HepG2 (cell line): ENCODE results near the gene PPP1R13B. TPM values are rescaled to one million over a fixed set of nuclear protein-coding genes. Genes with fewer than 3 reads are reported as not detected.
A peak's percentile ranks its signal among the peaks of the same experiment; 100 is the strongest.

Experiments
- AGO2 ChIP-seq: fragments of 200-400 bp; formaldehyde crosslinking; optimal IDR thresholded peaks from 2 replicates; pipeline ENCODE3; 2017; ENCODE audit warnings: mild to moderate bottlenecking, low read depth, low read length, moderate library complexity
- ATRX ChIP-seq: sonication (generic); formaldehyde crosslinking; IDR thresholded peaks from 2 replicates; pipeline ENCODE4 v1.4.0; 2020; ENCODE audit warnings: missing genetic modification reagents, borderline replicate concordance
- CEBPG ChIP-seq: IDR thresholded peaks from 2 replicates; pipeline ENCODE4 v1.6.1; 2016
- CHD2 ChIP-seq: IDR thresholded peaks from 2 replicates; pipeline ENCODE4 v1.6.1; 2011; ENCODE audit warnings: low read depth, low read length, improper control_type of control experiment
- EP300 ChIP-seq, 3 experiments: sonication (generic) in 1 of 3; formaldehyde crosslinking in 1 of 3; IDR thresholded peaks; 2 replicates each; pipeline versions ENCODE4 v1.5.1 to v1.6.1; 2011 to 2020; ENCODE audit warnings: low read depth in 2 of 3, low read length in 2 of 3, borderline replicate concordance in 1 of 3, improper control_type of control experiment in 1 of 3, mild to moderate bottlenecking in 1 of 3, missing genetic modification reagents in 1 of 3, moderate library complexity in 1 of 3
- ESRRA ChIP-seq: sonication (generic); formaldehyde crosslinking; IDR thresholded peaks from 2 replicates; pipeline ENCODE4 v1.5.1; 2020; ENCODE audit warnings: mild to moderate bottlenecking, low read depth, missing genetic modification reagents
- FIP1L1 ChIP-seq: fragments of 200-400 bp; formaldehyde crosslinking; IDR thresholded peaks from 2 replicates; pipeline ENCODE4 v1.6.1; 2018; ENCODE audit warnings: low read depth, mild to moderate bottlenecking, low read length, moderate library complexity, borderline replicate concordance; ENCODE audit not compliant: insufficient read depth
- HNRNPK ChIP-seq: fragments of 200-400 bp; formaldehyde crosslinking; IDR thresholded peaks from 2 replicates; pipeline ENCODE4 v1.6.1; 2018; ENCODE audit warnings: low read length, low read depth, moderate library complexity, mild to moderate bottlenecking; ENCODE audit not compliant: poor library complexity, severe bottlenecking
- PPARG ChIP-seq: conservative IDR thresholded peaks from 2 replicates; pipeline ENCODE4 v1.6.1; 2016; ENCODE audit warnings: missing biosample characterization, missing genetic modification reagents
- RFXAP ChIP-seq: sonication (generic); formaldehyde crosslinking; IDR thresholded peaks from 2 replicates; pipeline ENCODE4 v1.4.0; 2020; ENCODE audit warnings: missing genetic modification reagents, borderline replicate concordance
- SAP130 ChIP-seq: IDR thresholded peaks from 2 replicates; pipeline ENCODE4 v1.6.1; 2016; ENCODE audit warnings: low read depth
- SIX1 ChIP-seq: sonication (generic); formaldehyde crosslinking; IDR thresholded peaks from 2 replicates; pipeline ENCODE4 v1.4.0; 2020; ENCODE audit warnings: missing genetic modification reagents, borderline replicate concordance
- SMAD1 ChIP-seq: sonication (generic); formaldehyde crosslinking; IDR thresholded peaks from 2 replicates; pipeline ENCODE4 v1.4.0; 2020; ENCODE audit warnings: missing genetic modification reagents, low read depth, mild to moderate bottlenecking, borderline replicate concordance
- SOX5 ChIP-seq: IDR thresholded peaks from 2 replicates; pipeline ENCODE4 v1.6.1; 2016; ENCODE audit warnings: borderline replicate concordance
- SRSF9 ChIP-seq: fragments of 200-400 bp; formaldehyde crosslinking; IDR thresholded peaks from 2 replicates; pipeline ENCODE4 v1.6.1; 2018; ENCODE audit warnings: borderline replicate concordance, mild to moderate bottlenecking, low read depth, low read length; ENCODE audit not compliant: insufficient read depth, poor library complexity, severe bottlenecking
- THAP11 ChIP-seq: IDR thresholded peaks from 2 replicates; pipeline ENCODE4 v1.6.1; 2016; ENCODE audit warnings: missing biosample characterization, missing genetic modification reagents
- ZNF335 ChIP-seq: sonication (generic); formaldehyde crosslinking; IDR thresholded peaks from 2 replicates; pipeline ENCODE4 v1.4.0; 2020; ENCODE audit warnings: missing genetic modification reagents
- ZXDC ChIP-seq: sonication (generic); formaldehyde crosslinking; IDR thresholded peaks from 2 replicates; pipeline ENCODE4 v1.5.0; 2020; ENCODE audit warnings: mild to moderate bottlenecking, missing genetic modification reagents
- polyA plus RNA-seq, 8 experiments: library from polyadenylated mRNA; depleted of rRNA in 3 of 8; stranded (reverse) in 7 of 8; unstranded in 1 of 8; fragments of >200 nt; fragmentation: Illumina TruSeq in 4 of 8; extraction: Trizol in 4 of 8; gene quantifications; 2 replicates each; pipeline versions ENCODE4 v1.2.1 to v1.2.3, GENCODE V29; 2011 to 2016; ENCODE audit warnings: low read depth in 4 of 8, missing spikeins in 1 of 8, mixed read lengths in 1 of 8; ENCODE audit not compliant: insufficient read depth in 1 of 8
- total RNA-seq, 5 experiments: library from RNA; depleted of rRNA; stranded (reverse); fragments of >200 nt; fragmentation: Illumina TruSeq; extraction: Trizol; gene quantifications; 2 replicates each; pipeline ENCODE4 v1.2.3, GENCODE V29; 2016; ENCODE audit warnings: low read depth in 1 of 5
- TF ChIP-seq, protein P1 (sequence below): sonication (generic); formaldehyde crosslinking; IDR thresholded peaks from 2 replicates; pipeline ENCODE4 v1.9.0; 2021; ENCODE audit warnings: missing genetic modification reagents, borderline replicate concordance
- TF ChIP-seq, protein P2 (sequence below): IDR thresholded peaks from 2 replicates; pipeline ENCODE4 v1.6.1; 2012; ENCODE audit warnings: low read length, improper control_type of control experiment

Gene PPP1R13B
- total and polyA plus RNA-seq, 2 of the 13 experiments (the other 11 are each of a cell fraction or from before 2014, with no cell fraction given) = 4.6 to 9.4 TPM

- TF ChIP-seq SRSF9 = no peak
- TF ChIP-seq PPARG (CRISPR knock-in tag) = 0 out of 2 replicates have a peak, but pooled peaks have one; percentile 9
- peak; percentile 78; the same call in 1 of the 2 replicates for TF ChIP-seq SOX5 (CRISPR knock-in tag)
- no peak for TF ChIP-seq ATRX (CRISPR knock-in tag)
- no peak for TF ChIP-seq FIP1L1
- TF ChIP-seq, protein P1, sequence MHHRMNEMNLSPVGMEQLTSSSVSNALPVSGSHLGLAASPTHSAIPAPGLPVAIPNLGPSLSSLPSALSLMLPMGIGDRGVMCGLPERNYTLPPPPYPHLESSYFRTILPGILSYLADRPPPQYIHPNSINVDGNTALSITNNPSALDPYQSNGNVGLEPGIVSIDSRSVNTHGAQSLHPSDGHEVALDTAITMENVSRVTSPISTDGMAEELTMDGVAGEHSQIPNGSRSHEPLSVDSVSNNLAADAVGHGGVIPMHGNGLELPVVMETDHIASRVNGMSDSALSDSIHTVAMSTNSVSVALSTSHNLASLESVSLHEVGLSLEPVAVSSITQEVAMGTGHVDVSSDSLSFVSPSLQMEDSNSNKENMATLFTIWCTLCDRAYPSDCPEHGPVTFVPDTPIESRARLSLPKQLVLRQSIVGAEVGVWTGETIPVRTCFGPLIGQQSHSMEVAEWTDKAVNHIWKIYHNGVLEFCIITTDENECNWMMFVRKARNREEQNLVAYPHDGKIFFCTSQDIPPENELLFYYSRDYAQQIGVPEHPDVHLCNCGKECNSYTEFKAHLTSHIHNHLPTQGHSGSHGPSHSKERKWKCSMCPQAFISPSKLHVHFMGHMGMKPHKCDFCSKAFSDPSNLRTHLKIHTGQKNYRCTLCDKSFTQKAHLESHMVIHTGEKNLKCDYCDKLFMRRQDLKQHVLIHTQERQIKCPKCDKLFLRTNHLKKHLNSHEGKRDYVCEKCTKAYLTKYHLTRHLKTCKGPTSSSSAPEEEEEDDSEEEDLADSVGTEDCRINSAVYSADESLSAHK (CRISPR knock-in tag) = no peak
- TF ChIP-seq ZXDC (CRISPR knock-in tag) = no peak
- TF ChIP-seq ZNF335 = no peak
- no peak for TF ChIP-seq CHD2
- peak; percentile 76 for TF ChIP-seq HNRNPK
- no peak for TF ChIP-seq EP300 (IDR thresholded peaks at IDR 0.05; ENCODE audit: low read depth in 2 of 2, low read length in 2 of 2)
- no peak for TF ChIP-seq EP300 (CRISPR knock-in tag; IDR thresholded peaks at IDR 0.05; ENCODE audit: borderline replicate concordance)
- peak; percentile 53 for TF ChIP-seq ESRRA (CRISPR knock-in tag)
- no peak for TF ChIP-seq CEBPG (CRISPR knock-in tag)
- no peak for TF ChIP-seq SIX1
- TF ChIP-seq SAP130 = peak; percentile 60
- TF ChIP-seq AGO2 = no peak
- no peak for TF ChIP-seq SMAD1
- TF ChIP-seq RFXAP (CRISPR knock-in tag) = 0 out of 2 replicates have a peak, but pooled peaks have one; percentile 21
- no peak for TF ChIP-seq THAP11 (CRISPR knock-in tag)
- TF ChIP-seq, protein P2, sequence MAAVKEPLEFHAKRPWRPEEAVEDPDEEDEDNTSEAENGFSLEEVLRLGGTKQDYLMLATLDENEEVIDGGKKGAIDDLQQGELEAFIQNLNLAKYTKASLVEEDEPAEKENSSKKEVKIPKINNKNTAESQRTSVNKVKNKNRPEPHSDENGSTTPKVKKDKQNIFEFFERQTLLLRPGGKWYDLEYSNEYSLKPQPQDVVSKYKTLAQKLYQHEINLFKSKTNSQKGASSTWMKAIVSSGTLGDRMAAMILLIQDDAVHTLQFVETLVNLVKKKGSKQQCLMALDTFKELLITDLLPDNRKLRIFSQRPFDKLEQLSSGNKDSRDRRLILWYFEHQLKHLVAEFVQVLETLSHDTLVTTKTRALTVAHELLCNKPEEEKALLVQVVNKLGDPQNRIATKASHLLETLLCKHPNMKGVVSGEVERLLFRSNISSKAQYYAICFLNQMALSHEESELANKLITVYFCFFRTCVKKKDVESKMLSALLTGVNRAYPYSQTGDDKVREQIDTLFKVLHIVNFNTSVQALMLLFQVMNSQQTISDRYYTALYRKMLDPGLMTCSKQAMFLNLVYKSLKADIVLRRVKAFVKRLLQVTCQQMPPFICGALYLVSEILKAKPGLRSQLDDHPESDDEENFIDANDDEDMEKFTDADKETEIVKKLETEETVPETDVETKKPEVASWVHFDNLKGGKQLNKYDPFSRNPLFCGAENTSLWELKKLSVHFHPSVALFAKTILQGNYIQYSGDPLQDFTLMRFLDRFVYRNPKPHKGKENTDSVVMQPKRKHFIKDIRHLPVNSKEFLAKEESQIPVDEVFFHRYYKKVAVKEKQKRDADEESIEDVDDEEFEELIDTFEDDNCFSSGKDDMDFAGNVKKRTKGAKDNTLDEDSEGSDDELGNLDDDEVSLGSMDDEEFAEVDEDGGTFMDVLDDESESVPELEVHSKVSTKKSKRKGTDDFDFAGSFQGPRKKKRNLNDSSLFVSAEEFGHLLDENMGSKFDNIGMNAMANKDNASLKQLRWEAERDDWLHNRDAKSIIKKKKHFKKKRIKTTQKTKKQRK = no peak
Measured at GRCh38 chr14:103854822-103855733, 7.7 kb upstream of the PPP1R13B start (continued).
